ENCODE results near the gene NHSL1. TPM values are rescaled to one million over a fixed set of nuclear protein-coding genes. Genes with fewer than 3 reads are reported as not detected.

Gene NHSL1
- total RNA-seq, 2 experiments from 2014 or later, result 2.7 to 10.6 TPM

GRCh38 chr6:138520463-138520862, 21.2 kb upstream of the NHSL1 start:
- H3K4me1 ChIP-seq (ENCODE audit: insufficient read depth, low read length, poor library complexity, severe bottlenecking), result peaks cover 5% of the 10 kb centered on the region
- H3K9me3 ChIP-seq (ENCODE audit: low read length), result 0 out of 2 replicates have a peak, but pooled peaks cover 5% of the 10 kb centered on the region
- POLR2A ChIA-PET, result interaction anchor here (0.6 kb wide), 2 partner anchors 72 to 97 kb away, joined by 4 to 6 read pairs; no protein-coding TSS in a partner anchor
- peak; percentile 44 for DNase-seq (ENCODE audit: low spot score)
- H3K4me2 ChIP-seq (ENCODE audit: low read length), result no peak overlapping the region
- H3K27ac ChIP-seq (ENCODE audit: low read depth, low read length, poor library complexity, severe bottlenecking), result no peak overlapping the region
- H3K9me2 ChIP-seq (ENCODE audit: insufficient read depth, low read length), result no peaks in the 10 kb centered on the region
- no peak overlapping the region for H3K4me3 ChIP-seq (ENCODE audit: low read depth, low read length, poor library complexity, severe bottlenecking)
- TF ChIP-seq EZH2phosphoT487 (IDR thresholded peaks at IDR 0.05; ENCODE audit: borderline replicate concordance, low read depth, low read length) (no peak), CTCF (conservative IDR thresholded peaks at IDR 0.05; ENCODE audit: low read length) (peak; percentile 69)
- H2AFZ ChIP-seq (ENCODE audit: low read length), result no peak overlapping the region
- no peaks in the 10 kb centered on the region for H3K36me3 ChIP-seq (ENCODE audit: insufficient read depth, low read length)
- intact Hi-C loops (cut with micrococcal nuclease; ENCODE audit: unreplicated experiment), result no loop called here
- no peaks in the 10 kb centered on the region for H4K20me1 ChIP-seq (ENCODE audit: insufficient read depth, low read length)
- H3K79me2 ChIP-seq (ENCODE audit: insufficient read depth, low read depth, low read length), result no peaks in the 10 kb centered on the region
- CTCF ChIA-PET (ENCODE audit: unreplicated experiment), result interaction anchor here (1.5 kb wide), 1 partner anchor 406 kb away, joined by 10 read pairs; no protein-coding TSS in a partner anchor
- no TSS peak for BruUV-seq (replicated peaks)

DNA sequence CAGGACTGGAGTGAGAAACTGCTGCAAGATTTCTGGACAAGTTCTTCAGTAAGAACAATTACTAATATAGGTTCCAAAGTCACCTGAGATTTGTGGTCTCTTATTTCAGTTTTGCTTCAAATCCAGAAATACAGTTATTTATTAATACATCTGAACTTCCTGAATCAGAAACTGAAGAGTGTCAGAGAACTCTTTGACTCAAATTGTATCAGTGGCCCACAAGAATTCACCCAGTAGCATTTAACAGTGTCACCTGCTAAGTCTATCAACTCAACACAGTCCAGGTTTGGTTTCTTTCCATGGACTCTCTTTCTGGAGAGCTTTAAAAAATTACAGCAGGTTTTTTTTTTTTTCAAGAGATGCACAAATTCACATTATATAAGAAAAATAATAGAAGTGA, 18.8 kb upstream of the NHSL1 start:
- H3K79me2 ChIP-seq (ENCODE audit: insufficient read depth, low read depth, low read length), result no peaks in the 10 kb centered on the region
- BruUV-seq (replicated peaks), result no TSS peak
- ChIA-PET CTCF (ENCODE audit: unreplicated experiment) (no interaction called here), POLR2A (interaction anchor here (0.7 to 1.3 kb wide), 3 partner anchors 19 to 1897 kb away, joined by 3 to 4 read pairs (median 3); partner anchors contain the start of gene NHSL1)
- no peaks in the 10 kb centered on the region for H4K20me1 ChIP-seq (ENCODE audit: insufficient read depth, low read length)
- H3K4me2 ChIP-seq (ENCODE audit: low read length), result no peak overlapping the region
- no peaks in the 10 kb centered on the region for H3K36me3 ChIP-seq (ENCODE audit: insufficient read depth, low read length)
- no peak overlapping the region for H2AFZ ChIP-seq (ENCODE audit: low read length)
- intact Hi-C loops (cut with micrococcal nuclease; ENCODE audit: unreplicated experiment), result no loop called here
- DNase-seq (ENCODE audit: low spot score), result no peak
- TF ChIP-seq CTCF (conservative IDR thresholded peaks at IDR 0.05; ENCODE audit: low read length), result no peak
- H3K9me2 ChIP-seq (ENCODE audit: insufficient read depth, low read length), result no peaks in the 10 kb centered on the region
- H3K4me3 ChIP-seq (ENCODE audit: low read depth, low read length, poor library complexity, severe bottlenecking), result no peak overlapping the region
- no peak overlapping the region for H3K27ac ChIP-seq (ENCODE audit: low read depth, low read length, poor library complexity, severe bottlenecking)
- peaks cover 5% of the 10 kb centered on the region for H3K4me1 ChIP-seq (ENCODE audit: insufficient read depth, low read length, poor library complexity, severe bottlenecking)
- 0 out of 2 replicates have a peak, but pooled peaks cover 5% of the 10 kb centered on the region for H3K9me3 ChIP-seq (ENCODE audit: low read length)

DNA sequence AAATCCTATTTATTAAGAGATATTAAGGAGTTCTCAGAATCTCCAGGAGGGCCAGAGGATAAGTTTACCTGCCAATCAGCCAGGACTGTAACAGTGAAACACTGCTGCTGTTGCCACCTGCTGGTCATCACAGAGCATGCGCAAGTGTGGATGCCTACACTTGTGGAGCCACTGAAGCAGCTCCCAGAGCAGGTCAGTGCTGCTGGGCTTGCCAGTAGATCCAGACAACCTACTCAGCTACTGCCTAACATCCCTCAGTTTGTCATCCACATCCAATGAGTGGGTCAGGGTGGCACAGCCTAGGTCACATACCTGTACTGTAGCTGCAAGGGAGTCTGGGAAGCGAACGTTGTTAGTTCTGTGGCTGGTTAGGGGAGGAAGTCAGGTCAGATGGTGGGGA, 18.3 kb upstream of the NHSL1 start:
- CTCF ChIA-PET (ENCODE audit: unreplicated experiment), result no interaction called here
- intact Hi-C loops (cut with micrococcal nuclease; ENCODE audit: unreplicated experiment), result loop anchor here (2.0 kb wide), 2 partner anchors 89 to 401 kb away; no protein-coding TSS in a partner anchor
- Histone ChIP-seq H2AFZ (ENCODE audit: low read length) (no peak overlapping the region), H3K4me2 (ENCODE audit: low read length) (no peak overlapping the region), H4K20me1 (ENCODE audit: insufficient read depth, low read length) (no peaks in the 10 kb centered on the region), H3K9me3 (ENCODE audit: low read length) (0 out of 2 replicates have a peak, but pooled peaks cover 5% of the 10 kb centered on the region), H3K36me3 (ENCODE audit: insufficient read depth, low read length) (no peaks in the 10 kb centered on the region), H3K79me2 (ENCODE audit: insufficient read depth, low read depth, low read length) (no peaks in the 10 kb centered on the region), H3K9me2 (ENCODE audit: insufficient read depth, low read length) (no peaks in the 10 kb centered on the region), H3K4me1 (ENCODE audit: insufficient read depth, low read length, poor library complexity, severe bottlenecking) (peaks cover 5% of the 10 kb centered on the region), H3K27ac (ENCODE audit: low read depth, low read length, poor library complexity, severe bottlenecking) (no peak overlapping the region), H3K4me3 (ENCODE audit: low read depth, low read length, poor library complexity, severe bottlenecking) (no peak overlapping the region)
- TF ChIP-seq EZH2phosphoT487 (IDR thresholded peaks at IDR 0.05; ENCODE audit: borderline replicate concordance, low read depth, low read length) (no peak), CTCF (conservative IDR thresholded peaks at IDR 0.05; ENCODE audit: low read length) (peak; percentile 85)
- POLR2A ChIA-PET, result interaction anchor here (0.7 kb wide), 1 partner anchor 634 kb away, joined by 3 read pairs; no protein-coding TSS in a partner anchor
- no TSS peak for BruUV-seq (replicated peaks)
- DNase-seq (ENCODE audit: low spot score), result peak; percentile 76
